Natural killer cell treated with Interleukin-12 subunit alpha and Interleukin-12 subunit beta and Interleukin-15 and Interleukin-18, amount 100 ng/mL, for 72 hours (primary cell): ENCODE data around the gene CRCP. TPM values are rescaled to one million over a fixed set of nuclear protein-coding genes. Genes with fewer than 3 reads are reported as not detected.
"Not testable (repeated sequence)": the region's sequence is repeated elsewhere in the genome, so short reads cannot be mapped to it uniquely, and the experiment has no call there.

Experiments used
- ATAC-seq, 2 donors: fragments of 150-1000 bp; cut with Tn5 transposase in 1 of 2; sonication (Bioruptor Pico), chemical (Tn5 transposase) in 1 of 2; 2 replicates each; pipeline ENCODE4 v1.10.0; 2021
- DNase-seq: peaks from one replicate; pipeline ENCODE4 v3.0.0; 2022; ENCODE audit warnings: low spot score
- H3K27ac Mint-ChIP-seq, 2 donors: 1 replicate in 1 of 2; 2 replicates in 1 of 2; pipeline ENCODE4 v1.8.0; 2022; ENCODE audit warnings: mixed read lengths in 2 of 2, mild to moderate bottlenecking in 1 of 2, moderate library complexity in 1 of 2
- H3K27me3 Mint-ChIP-seq, 2 donors: 1 replicate in 1 of 2; 2 replicates in 1 of 2; pipeline ENCODE4 v1.8.0; 2022; ENCODE audit warnings: mixed read lengths in 2 of 2
- H3K36me3 Mint-ChIP-seq: one replicate; pipeline ENCODE4 v1.8.0; 2022; ENCODE audit warnings: mixed read lengths
- H3K4me1 Mint-ChIP-seq, 2 donors: 1 replicate in 1 of 2; 2 replicates in 1 of 2; pipeline ENCODE4 v1.8.0; 2022; ENCODE audit warnings: low read depth in 2 of 2, mixed read lengths in 2 of 2, mild to moderate bottlenecking in 1 of 2
- H3K4me3 Mint-ChIP-seq: one replicate; pipeline ENCODE4 v1.8.0; 2022; ENCODE audit warnings: mixed read lengths
- H3K9me3 Mint-ChIP-seq: 2 replicates; pipeline ENCODE4 v1.8.0; 2022; ENCODE audit warnings: mixed read lengths
- total RNA-seq, 2 donors: library from RNA; stranded (reverse); gene quantifications; one replicate each; pipeline ENCODE4 v1.2.3, GENCODE V29; 2022

CRCP gene
- total RNA-seq, 2 donors from 2014 or later: 45.8 to 54.7 TPM

- H3K36me3 Mint-ChIP-seq: no peaks in the 10 kb centered on the region
- H3K27ac Mint-ChIP-seq: no peak overlapping the region
- ATAC-seq: peak; percentile 11 to 36
These were observed 19.6 kb upstream of the CRCP start for GRCh38 chr7:66095010-66095409.

GRCh38 chr7:66099232-66099550, 15.5 kb upstream of the CRCP start:
- H3K27me3 Mint-ChIP-seq: no peaks in the 10 kb centered on the region
- no peaks in the 10 kb centered on the region for H3K36me3 Mint-ChIP-seq
- no peak overlapping the region for H3K4me3 Mint-ChIP-seq

More at GRCh38 chr7:66095010-66095409, 19.6 kb upstream of the CRCP start:
- Mint-ChIP-seq H3K4me1 (peaks cover 6 to 7% of the 10 kb centered on the region in 2 donors), H3K4me3 (no peak overlapping the region), H3K27me3 (no peaks in the 10 kb centered on the region), H3K9me3 (no peaks in the 10 kb centered on the region)
- DNase-seq: no peak

GRCh38 chr7:66099551-66100407, 14.9 kb upstream of the CRCP start:
- Mint-ChIP-seq H3K4me1 (peaks cover 10 to 12% of the 10 kb centered on the region in 2 donors), H3K27ac (peak overlapping the region; percentile 51 to 83), H3K4me3 (peak overlapping the region; percentile 85), H3K27me3 (no peaks in the 10 kb centered on the region), H3K36me3 (no peaks in the 10 kb centered on the region), H3K9me3 (no peaks in the 10 kb centered on the region)
- DNase-seq: no peak
- ATAC-seq: peak; percentile 73 to 77

More at GRCh38 chr7:66099232-66099550, 15.5 kb upstream of the CRCP start:
- DNase-seq: no peak
- no peak for ATAC-seq
- Mint-ChIP-seq H3K27ac (peak overlapping the region; percentile 51 to 83), H3K4me1 (peaks cover 10 to 12% of the 10 kb centered on the region in 2 donors), H3K9me3 (no peaks in the 10 kb centered on the region)

GRCh38 chr7:66100408-66101050, 14.1 kb upstream of the CRCP start:
- Mint-ChIP-seq H3K9me3 (no peaks in the 10 kb centered on the region), H3K4me3 (peak overlapping the region; percentile 85), H3K27ac (peak overlapping the region; percentile 51 to 83), H3K36me3 (no peaks in the 10 kb centered on the region), H3K27me3 (no peaks in the 10 kb centered on the region), H3K4me1 (peaks cover 10 to 12% of the 10 kb centered on the region in 2 donors)
- DNase-seq (no peak), ATAC-seq (no peak)

GRCh38 chr7:66102168-66102567, 12.5 kb upstream of the CRCP start:
- H3K36me3 Mint-ChIP-seq, H3K9me3 Mint-ChIP-seq, H3K27ac Mint-ChIP-seq, DNase-seq, H3K4me3 Mint-ChIP-seq, H3K27me3 Mint-ChIP-seq, ATAC-seq: not testable (repeated sequence)
- H3K4me1 Mint-ChIP-seq: peaks cover 10 to 12% of the 10 kb centered on the region in 2 donors

- not testable (repeated sequence) for H3K27me3 Mint-ChIP-seq, H3K4me3 Mint-ChIP-seq, DNase-seq, ATAC-seq, H3K27ac Mint-ChIP-seq, H3K36me3 Mint-ChIP-seq, H3K9me3 Mint-ChIP-seq
- peaks cover 10 to 12% of the 10 kb centered on the region in 2 donors for H3K4me1 Mint-ChIP-seq
These were observed 10.7 kb upstream of the CRCP start for GRCh38 chr7:66103994-66104393.

- Mint-ChIP-seq H3K4me3 (no peak overlapping the region), H3K36me3 (no peaks in the 10 kb centered on the region), H3K4me1 (peaks cover under 1 to 1% of the 10 kb centered on the region in 2 donors), H3K27me3 (no peaks in the 10 kb centered on the region), H3K9me3 (no peaks in the 10 kb centered on the region), H3K27ac (no peak overlapping the region)
- DNase-seq (no peak), ATAC-seq (no peak)
These were observed 9.3 kb upstream of the CRCP start for GRCh38 chr7:66105263-66105748.

GRCh38 chr7:66108410-66108809, 6.2 kb upstream of the CRCP start:
- ATAC-seq, H3K4me1 Mint-ChIP-seq, H3K9me3 Mint-ChIP-seq, H3K27ac Mint-ChIP-seq, H3K27me3 Mint-ChIP-seq, DNase-seq, H3K4me3 Mint-ChIP-seq, H3K36me3 Mint-ChIP-seq: not testable (repeated sequence)

GRCh38 chr7:66110856-66111255, 3.8 kb upstream of the CRCP start:
- Mint-ChIP-seq H3K4me3 (no peak overlapping the region), H3K27me3 (no peaks in the 10 kb centered on the region), H3K9me3 (no peaks in the 10 kb centered on the region), H3K27ac (no peak overlapping the region), H3K36me3 (no peaks in the 10 kb centered on the region), H3K4me1 (peaks cover 5% of the 10 kb centered on the region in 2 donors)
- DNase-seq: no peak
- no peak for ATAC-seq

- Mint-ChIP-seq H3K27ac (peak overlapping the region; percentile 34 to 40), H3K4me1 (peaks cover 34 to 39% of the 10 kb centered on the region in 2 donors), H3K36me3 (peaks cover 11% of the 10 kb centered on the region), H3K4me3 (peak overlapping the region; percentile 73)
- H3K9me3 Mint-ChIP-seq, H3K27me3 Mint-ChIP-seq, ATAC-seq, DNase-seq: not testable (repeated sequence)
These were observed 2.2 kb downstream of the CRCP start for GRCh38 chr7:66116680-66117420.

- ATAC-seq: peak in 1 of 2 donors; percentile 7
- Mint-ChIP-seq H3K4me3 (peak overlapping the region; percentile 73), H3K4me1 (peaks cover 37 to 43% of the 10 kb centered on the region in 2 donors), H3K9me3 (no peaks in the 10 kb centered on the region), H3K27ac (peak overlapping the region; percentile 34 to 40), H3K36me3 (peaks cover 11% of the 10 kb centered on the region), H3K27me3 (no peaks in the 10 kb centered on the region)
- no peak for DNase-seq
These were observed 4.0 kb downstream of the CRCP start for GRCh38 chr7:66118603-66119002.

GRCh38 chr7:66119245-66119850, 4.7 kb downstream of the CRCP start:
- Mint-ChIP-seq H3K4me1 (peaks cover 38 to 44% of the 10 kb centered on the region in 2 donors), H3K36me3 (peaks cover 11% of the 10 kb centered on the region), H3K9me3 (no peaks in the 10 kb centered on the region), H3K27ac (peak overlapping the region; percentile 34 to 40), H3K27me3 (no peaks in the 10 kb centered on the region), H3K4me3 (peak overlapping the region; percentile 73)
- ATAC-seq (no peak), DNase-seq (no peak)

GRCh38 chr7:66123175-66123528, 8.5 kb downstream of the CRCP start:
- Mint-ChIP-seq H3K9me3 (no peaks in the 10 kb centered on the region), H3K4me1 (peaks cover 46 to 52% of the 10 kb centered on the region in 2 donors), H3K36me3 (no peaks in the 10 kb centered on the region), H3K4me3 (no peak overlapping the region), H3K27me3 (no peaks in the 10 kb centered on the region), H3K27ac (no peak overlapping the region)
- DNase-seq (no peak), ATAC-seq (no peak)
